HG02885 (cell line): ENCODE results near the gene PDE10A.
A peak's percentile ranks its signal among the peaks of the same experiment; 100 is the strongest.

Source experiments
- ATAC-seq: cut with Tn5 transposase; IDR thresholded peaks from one replicate; pipeline ENCODE4 v1.9.1; 2021; ENCODE audit warnings: mild to moderate bottlenecking; ENCODE audit not compliant: unreplicated experiment, poor library complexity

PDE10A gene

DNA sequence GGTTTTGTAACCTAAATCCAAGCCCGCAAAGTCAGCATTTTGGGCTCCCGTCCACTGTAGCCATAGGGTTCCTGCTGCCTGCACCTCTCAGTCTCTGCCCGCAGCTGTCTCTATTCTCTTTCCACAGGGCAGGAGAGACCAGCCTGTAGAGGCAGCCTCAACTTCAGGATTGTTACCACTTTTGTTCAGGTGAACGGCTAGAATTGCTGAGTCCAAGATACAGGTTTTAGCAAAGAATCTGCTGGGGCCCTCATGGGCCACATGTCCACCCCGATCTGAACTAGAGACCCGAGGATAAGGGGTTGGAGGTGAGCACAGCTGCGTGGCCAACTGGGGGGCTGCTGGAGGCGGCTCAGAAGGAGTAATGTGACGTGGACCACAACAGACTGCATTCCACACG, 215.9 kb downstream of the PDE10A start:
- no peak for ATAC-seq

DNA sequence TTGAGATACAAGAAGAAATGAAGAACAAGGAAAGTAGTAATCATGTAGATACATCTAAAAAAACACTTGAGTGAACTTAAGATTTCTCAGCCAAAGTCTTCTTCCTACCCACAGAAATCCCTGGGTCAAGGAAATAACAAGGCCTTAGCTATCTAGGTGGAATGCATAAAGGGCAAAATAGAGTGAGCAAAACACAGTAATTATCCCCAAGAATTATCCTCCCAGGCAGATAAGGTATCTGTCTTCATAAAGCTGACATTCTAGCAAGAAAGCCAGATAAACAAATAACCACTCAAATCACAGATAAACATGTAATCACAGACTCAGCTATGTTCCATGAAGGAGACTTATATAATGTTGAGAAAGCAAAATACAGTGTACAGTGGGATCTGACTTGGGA, 216.7 kb downstream of the PDE10A start:
- ATAC-seq: no peak

GRCh38 chr6:165443462-165443861, 219.6 kb downstream of the PDE10A start:
- no peak for ATAC-seq

DNA sequence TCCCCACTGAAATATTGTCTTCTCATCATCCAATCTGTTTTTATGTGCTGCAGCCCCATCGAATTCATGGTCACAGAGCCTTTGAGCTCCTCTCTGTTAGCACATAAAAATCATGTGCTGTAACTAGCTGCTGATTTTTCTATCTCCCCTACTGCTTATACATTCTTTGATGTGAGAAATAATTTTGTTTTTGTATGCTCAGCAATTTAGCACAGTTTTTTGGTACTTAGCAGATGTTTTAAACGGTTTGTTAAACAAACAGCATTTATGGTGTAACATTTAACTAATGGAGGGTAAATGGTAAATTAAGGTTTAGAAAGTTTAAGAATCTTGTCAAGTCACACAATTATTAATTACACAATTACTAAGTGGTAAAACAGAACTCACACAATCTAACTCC, 221.9 kb downstream of the PDE10A start:
- ATAC-seq: no peak

- peak; percentile 74 for ATAC-seq
These were observed 223.0 kb downstream of the PDE10A start for GRCh38 chr6:165439928-165440554.

DNA sequence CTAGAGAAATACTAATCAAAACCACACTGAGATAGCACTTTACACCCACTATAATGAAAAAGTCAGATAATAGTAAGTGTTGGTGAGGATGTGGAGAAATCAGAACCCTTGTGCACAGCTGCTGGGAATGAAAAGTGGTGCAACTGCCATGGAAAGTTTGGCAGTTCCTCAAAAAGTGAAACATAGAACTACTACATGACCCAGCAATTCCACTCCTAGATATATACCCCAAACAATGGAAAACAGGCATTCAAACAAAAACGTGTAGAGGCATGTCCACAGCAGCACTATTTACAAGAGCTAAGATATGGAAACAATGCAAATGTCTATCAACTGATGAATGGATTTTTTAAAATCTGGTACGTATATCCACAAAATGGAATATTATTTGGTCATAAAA, 236.1 kb downstream of the PDE10A start:
- no peak for ATAC-seq

DNA sequence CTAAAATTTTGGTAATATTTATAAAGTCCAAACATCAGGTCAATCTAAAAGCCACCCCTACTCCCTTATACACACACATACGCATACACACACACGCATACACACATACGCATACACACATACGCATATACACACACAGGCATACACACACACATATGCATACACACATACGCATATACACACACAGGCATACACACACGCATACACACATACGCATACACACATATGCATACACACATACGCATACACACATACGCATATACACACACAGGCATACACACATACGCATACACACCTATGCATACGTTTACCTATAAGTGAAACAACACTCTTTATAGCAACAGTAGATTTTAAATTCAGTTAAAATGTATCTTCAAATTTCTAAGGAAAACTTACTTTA, 240.8 kb downstream of the PDE10A start:
- no peak for ATAC-seq

GRCh38 chr6:165417278-165417865, 245.7 kb downstream of the PDE10A start:
- ATAC-seq: no peak

- ATAC-seq: peak; percentile 63
These were observed 258.3 kb downstream of the PDE10A start for GRCh38 chr6:165404697-165405096.

GRCh38 chr6:165404296-165404695, 258.7 kb downstream of the PDE10A start:
- ATAC-seq: no peak

- no peak for ATAC-seq
These were observed 259.9 kb downstream of the PDE10A start for GRCh38 chr6:165403006-165403595.

DNA sequence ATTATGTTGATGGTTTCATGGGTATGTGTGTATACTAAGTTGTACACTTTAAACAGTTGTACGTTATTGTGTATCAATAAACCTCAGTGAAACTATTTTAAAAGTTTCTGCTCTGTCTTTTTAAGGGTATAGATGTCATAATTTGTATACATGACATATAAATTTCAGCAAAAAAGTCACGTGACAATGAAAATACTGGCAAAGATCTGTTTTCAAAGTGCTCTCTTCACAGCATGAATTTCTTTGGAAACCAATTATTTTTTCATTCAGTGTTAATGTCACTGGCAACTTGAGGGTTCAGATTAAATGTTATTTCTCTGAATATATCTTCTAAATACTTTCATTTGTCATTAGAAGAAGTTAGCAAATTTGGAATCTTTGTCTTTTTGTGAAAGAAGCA, 261.9 kb downstream of the PDE10A start:
- no peak for ATAC-seq

- ATAC-seq: no peak
These were observed 272.6 kb downstream of the PDE10A start for GRCh38 chr6:165390475-165390874.

DNA sequence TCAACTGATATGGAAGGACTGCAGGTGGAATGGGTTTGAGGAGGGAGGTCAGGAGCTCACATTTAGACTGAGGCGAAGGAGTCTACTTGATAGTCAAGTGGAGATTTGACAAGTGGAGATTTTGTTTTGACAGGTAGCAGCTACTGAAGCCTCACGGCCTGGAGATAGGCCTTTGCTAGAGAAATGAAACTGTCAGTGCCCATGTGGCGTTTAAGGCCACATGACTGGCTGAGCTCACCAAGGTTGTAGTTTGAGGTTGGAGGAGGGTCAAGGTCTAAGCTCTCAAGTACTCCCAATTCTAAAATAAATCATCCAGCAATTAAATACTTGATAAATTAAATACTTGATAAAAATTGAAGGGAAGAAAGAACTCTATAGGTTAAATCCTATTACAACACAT, 273.5 kb downstream of the PDE10A start:
- ATAC-seq: no peak

GRCh38 chr6:165383323-165383722, 279.7 kb downstream of the PDE10A start:
- ATAC-seq: no peak

DNA sequence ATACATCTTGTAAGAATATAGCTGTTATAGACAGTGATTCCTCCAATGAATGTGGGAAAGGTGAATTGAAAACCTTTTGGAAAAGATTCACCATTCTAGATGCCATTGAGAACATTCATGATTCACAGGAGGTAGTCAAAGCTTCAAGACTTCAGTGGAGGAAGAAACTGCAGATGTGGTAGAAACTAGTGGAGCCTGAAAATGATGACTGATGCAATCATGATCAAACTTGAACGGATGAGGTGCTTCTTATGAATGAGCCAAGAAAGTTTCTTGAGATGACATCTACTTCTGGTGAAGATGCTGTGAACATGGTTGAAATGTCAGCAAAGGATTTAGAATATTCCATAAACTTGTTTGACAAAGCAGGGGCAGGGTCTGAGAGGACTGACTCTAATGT, 286.9 kb downstream of the PDE10A start:
- ATAC-seq: no peak

DNA sequence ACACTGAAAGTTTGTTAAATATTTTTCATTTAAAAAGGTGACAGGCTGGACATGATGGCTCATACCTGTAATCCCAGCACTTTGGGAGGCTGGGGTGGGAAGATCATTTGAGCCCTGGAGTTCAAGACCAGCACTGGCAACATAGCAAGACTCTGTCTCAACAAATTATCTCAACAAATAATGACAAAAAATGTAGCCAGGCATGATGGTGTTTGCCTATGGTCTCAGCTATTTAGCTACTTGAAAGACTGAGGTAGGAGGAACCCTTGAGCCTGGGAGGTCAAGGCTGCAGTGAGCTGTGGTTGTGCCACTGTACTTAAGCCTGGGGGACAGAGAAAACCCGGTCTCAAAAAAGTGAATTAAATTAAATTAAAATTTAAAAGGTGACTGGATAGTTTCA, 297.7 kb downstream of the PDE10A start:
- no peak for ATAC-seq

DNA sequence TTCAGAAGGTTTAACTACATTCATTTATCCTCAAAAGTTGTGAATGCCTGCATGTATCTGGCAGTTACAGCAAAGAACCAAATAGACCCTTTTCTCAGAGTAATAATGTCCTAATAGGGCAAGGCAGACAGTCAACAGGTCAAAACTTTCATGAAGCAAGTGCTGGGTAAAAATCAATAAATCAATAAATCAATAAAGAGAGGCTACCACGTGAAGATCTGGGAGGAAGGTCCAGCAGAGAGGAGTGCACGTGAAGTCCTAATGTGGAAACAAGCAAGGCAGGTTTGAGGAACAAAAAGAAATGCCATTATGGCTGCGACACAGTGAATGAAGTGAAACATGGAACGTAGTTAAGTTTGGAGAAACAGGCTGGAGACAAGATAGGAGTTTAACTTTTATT, 317.3 kb downstream of the PDE10A start:
- no peak for ATAC-seq

- no peak for ATAC-seq
These were observed 322.5 kb downstream of the PDE10A start for GRCh38 chr6:165340532-165340931.

DNA sequence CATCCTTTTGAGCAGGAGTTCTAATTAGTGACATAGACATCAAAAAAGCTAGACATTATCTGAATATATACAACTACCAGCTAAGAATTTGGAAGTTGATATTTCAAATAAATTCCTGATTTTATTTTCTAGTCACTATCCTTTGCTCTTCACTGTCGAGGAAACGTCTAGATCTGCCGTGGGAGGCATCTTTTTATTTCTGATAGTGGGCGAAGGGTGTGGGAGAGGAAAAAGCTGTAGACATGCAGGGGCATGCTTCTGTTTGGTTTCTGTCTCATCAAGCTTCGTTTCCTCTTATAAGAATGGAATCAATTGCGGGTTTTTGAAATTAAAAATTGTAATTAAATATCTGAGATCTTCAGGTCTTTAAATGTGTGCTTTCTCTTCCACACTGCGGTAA, 337.4 kb downstream of the PDE10A start:
- ATAC-seq: no peak

DNA sequence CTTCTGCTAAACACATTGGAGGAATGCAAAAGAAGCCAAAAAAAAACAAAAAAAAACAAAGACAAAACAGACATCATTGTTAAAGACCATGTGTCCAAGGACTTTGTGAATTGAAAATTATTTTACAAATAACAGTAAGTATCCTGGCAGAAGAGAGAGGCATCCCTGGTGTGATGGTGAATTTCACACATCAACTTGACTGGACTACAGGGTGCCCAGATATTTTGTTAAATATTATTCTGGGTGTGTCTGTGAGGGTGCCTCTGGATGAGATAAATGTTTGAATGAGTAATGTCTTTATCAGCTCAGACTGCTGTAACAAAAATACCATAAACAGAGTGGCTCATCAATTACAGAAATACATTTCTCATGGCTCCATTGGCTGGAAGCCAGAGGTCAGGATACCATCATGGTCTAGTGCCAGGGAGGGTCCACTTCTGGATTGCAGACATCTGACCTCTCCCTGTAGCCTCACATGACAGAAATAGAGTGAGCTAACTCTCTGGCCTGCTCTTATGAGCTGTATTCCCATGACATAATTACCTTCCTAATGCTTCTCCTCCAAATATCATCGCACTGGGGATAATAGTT, 341.4 kb downstream of the PDE10A start:
- ATAC-seq: no peak

GRCh38 chr6:165321150-165321549, 341.9 kb downstream of the PDE10A start:
- ATAC-seq: no peak
